Measurements from ENCODE around the gene ARHGEF25.
"Not testable (repeated sequence)": the region's sequence is repeated elsewhere in the genome, so short reads cannot be mapped to it uniquely, and the experiment has no call there.

Gene ARHGEF25

GRCh38 chr12:57611108-57611826, at the start of gene ARHGEF25:
ARHGEF25 (plus strand) TSS chr12:57611435; CDS start chr12:57611895, 460 bp downstream.
- no peak for DNase-seq

DNA sequence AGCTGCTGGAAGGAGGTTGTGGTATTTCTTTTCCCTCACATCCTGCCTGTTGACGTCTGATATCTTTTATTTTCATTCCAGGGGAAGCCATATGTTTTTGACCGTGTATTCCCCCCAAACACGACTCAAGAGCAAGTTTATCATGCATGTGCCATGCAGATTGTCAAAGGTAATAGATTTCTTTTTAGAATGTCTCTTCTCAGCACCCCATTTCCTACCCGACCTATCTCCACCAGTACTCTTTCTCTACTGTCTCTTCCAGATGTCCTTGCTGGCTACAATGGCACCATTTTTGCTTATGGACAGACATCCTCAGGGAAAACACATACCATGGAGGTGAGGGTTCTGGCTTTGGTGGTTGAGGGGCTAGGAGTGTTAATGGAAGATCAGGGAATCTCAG, 47.9 kb upstream of the ARHGEF25 start:
- DNase-seq: no peak

GRCh38 chr12:57564178-57564740, 47.0 kb upstream of the ARHGEF25 start:
- no peak for DNase-seq

GRCh38 chr12:57568838-57569237, 42.4 kb upstream of the ARHGEF25 start:
- no peak for DNase-seq

DNA sequence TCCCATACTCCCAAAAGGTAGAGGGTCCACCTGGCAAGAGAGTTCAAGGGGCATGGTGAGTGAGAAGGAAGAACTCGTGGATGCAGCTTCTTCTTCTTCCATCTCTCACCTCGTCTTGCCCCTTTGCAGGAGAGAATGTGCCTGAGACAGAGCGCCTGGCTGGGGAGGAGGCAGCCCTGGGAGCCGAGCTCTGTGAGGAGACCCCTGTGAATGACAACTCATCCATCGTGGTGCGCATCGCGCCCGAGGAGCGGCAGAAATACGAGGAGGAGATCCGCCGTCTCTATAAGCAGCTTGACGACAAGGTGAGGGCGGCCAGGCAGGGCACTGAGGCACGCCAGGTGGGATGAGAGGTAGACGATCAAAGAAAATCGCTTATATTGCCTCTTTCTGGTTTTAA, 41.4 kb upstream of the ARHGEF25 start:
- DNase-seq: no peak

DNA sequence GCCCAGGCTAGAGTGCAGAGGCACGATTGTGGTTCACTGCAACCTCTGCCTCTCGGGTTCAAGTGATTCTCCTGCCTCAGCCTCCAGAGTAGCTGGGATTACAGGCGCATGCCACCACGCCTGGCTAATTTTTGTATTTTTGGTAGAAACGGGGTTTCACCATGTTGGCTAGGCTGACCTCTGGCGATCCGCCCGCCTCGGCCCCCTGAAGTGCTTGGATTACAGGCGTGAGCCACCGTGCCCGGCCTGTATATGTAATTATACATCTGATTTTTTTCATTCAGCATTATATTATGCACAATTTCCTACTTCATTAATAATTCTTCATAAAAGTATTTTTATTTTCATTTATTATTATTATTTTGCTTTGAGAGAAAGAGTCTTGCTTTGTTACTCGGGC, 40.8 kb upstream of the ARHGEF25 start:
- DNase-seq: not testable (repeated sequence)

DNA sequence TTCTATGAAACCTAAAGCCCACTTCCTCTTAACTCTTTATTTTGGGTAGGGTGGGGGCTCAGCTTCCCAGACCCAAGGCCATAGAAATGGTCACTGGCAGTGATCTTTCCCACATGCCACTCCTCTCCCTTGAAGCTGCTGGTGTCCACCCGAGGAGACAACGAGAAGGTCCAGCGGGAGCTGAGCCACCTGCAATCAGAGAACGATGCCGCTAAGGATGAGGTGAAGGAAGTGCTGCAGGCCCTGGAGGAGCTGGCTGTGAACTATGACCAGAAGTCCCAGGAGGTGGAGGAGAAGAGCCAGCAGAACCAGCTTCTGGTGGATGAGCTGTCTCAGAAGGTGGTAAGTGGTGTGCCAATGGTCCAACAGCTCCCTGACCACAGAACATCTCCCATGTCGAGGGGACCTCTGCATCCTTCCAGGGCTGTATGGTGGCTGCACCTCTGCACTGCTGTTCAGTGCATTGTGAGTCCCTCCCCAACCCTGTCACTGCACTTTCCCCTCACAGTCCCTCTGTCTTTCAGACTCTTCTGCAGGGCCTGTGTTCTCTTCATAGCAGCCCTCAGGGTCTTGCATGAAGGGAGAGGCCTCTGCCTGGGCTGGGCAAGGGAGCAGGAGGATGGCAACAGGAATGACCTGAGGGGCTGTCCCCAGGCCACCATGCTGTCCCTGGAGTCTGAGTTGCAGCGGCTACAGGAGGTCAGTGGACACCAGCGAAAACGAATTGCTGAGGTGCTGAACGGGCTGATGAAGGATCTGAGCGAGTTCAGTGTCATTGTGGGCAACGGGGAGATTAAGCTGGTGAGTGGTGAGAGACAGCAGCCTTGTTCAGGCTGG, 39.1 kb upstream of the ARHGEF25 start:
- no peak for DNase-seq

GRCh38 chr12:57574795-57575194, 36.4 kb upstream of the ARHGEF25 start:
- DNase-seq: no peak

- DNase-seq: no peak
These were observed 35.2 kb upstream of the ARHGEF25 start for GRCh38 chr12:57575771-57576612.

DNA sequence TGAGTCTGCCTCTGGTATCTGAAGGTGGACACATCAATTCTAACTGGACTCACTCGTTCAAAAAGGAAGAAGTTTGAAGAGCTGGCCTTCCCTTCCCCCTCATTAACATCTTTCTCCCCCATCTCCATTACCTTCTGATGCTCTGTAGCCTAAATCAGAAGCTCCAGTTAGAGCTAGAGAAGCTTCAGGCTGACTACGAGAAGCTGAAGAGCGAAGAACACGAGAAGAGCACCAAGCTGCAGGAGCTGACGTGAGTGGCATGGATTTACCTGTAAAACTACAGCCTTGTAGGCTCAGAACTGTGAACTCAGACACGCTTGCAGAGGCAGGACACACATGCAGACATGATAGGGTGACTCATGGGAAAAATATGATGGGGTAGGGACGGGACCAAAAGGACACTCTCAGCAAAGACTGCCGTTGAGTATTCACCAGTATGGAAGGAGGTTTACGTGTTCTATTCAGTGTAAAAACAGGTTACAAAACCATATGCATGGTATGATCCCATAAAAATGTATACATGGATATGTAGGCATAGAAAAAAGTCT, 34.5 kb upstream of the ARHGEF25 start:
- DNase-seq: no peak

DNA sequence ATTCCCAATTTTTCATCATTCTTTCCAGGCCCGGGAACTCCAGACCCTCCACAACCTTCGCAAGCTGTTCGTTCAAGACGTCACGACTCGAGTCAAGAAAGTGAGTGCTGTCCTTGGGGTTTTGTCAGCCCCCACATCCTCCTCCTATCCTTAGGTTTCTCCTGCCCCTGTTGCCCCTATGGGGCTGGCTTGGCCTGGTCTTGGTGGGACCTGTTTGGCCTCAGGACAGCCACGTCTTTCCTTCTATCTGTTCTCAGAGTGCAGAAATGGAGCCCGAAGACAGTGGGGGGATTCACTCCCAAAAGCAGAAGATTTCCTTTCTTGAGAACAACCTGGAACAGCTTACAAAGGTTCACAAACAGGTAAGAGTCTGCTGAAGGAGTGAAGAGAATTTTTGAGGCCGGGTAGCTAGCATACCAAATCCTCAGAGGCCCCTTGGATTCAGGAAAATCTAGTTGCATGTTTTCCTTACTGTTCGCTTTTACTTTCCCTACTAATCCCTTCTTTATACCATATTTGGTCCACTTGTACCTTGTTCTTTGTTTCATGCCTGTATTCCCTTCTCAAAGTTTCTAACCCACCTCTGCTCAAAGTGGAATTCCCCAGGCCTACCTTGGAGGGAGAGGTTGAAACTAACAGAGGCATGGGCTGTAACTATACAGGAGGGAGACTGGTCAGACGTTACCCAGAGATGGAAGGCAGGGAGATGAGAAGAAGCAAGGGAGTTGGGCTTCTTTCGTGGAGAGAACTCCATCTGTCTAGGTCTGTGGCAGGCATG, 33.1 kb upstream of the ARHGEF25 start:
- DNase-seq: no peak

DNA sequence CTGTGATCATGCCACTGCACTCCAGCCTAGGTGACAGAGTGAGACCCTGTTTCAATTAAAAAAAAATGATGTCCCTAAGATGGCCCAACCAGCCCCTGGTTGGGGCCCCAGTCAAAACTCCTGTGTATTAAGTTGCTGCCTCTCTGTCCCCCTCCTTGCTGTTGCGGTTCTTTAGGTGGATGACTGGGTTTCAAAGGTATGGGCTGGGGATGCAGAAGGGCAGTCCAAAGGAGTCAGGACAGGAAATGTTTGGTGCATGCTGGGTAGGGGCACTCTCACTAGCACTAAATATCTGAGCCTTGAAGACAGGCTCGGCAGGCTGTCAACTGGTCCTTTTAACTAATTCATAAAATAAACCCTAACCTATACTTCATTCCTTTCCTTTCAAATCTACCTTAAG, 32.2 kb upstream of the ARHGEF25 start:
- no peak for DNase-seq

GRCh38 chr12:57579677-57580465, 31.4 kb upstream of the ARHGEF25 start:
- DNase-seq: no peak

- no peak for DNase-seq
These were observed 30.8 kb upstream of the ARHGEF25 start for GRCh38 chr12:57580466-57580795.

DNA sequence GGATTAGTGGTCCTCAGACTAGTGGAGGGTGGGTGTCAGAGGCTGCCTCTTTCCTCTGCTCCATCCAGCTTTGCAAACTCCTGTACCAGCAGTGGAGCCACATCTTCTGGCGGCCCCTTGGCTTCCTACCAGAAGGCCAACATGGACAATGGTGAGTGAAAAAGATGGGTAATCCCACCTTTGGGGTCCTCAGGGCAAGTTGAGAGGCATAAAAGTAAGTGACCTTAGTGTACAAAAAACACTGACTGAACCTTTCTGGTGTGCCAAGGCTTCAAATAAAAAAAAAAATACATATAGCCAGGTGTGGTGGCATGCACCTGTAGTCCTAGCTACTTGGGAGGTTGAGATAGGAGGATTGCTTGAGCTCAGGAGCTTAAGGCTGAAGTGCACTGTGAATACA, 29.4 kb upstream of the ARHGEF25 start:
- DNase-seq: no peak

- no peak for DNase-seq
These were observed 28.8 kb upstream of the ARHGEF25 start for GRCh38 chr12:57582440-57582839.

DNA sequence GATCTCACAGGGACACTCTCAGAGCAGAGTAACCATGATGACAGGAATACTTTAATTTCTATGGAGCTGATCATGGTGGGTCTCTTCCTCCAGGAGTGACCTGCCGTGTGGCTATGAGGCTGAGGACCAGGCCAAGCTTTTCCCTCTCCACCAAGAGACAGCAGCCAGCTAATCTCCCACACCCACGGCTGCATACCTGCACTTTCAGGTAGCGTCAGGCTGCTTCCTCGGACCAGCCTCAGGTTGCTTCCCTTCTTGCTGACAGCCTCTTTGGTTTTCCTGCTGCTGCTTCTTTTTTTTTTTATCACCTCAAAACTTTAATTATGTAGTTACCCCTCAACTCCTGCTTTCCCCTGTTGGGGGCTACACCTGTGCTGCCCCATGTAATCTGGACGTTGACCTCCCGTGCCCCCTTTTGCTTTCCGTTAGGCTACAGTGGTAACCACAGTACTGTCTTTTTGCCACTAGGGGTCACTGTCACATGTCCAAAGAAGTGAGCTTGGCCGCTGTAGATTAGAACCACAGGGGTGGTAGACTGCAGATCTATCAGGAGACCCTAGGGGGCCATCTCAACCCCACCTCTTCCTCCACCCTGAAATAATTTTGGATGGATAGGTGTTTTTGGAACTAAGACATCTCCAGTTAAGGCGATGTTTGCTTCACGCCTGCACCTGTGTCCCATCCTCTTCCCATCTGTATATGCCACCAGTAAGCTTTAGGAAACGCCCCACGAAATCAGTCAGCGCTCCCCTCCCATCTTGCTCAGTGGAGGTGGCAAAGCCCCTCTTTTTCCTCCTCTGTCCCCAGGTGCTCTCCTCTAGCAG, 28.0 kb upstream of the ARHGEF25 start:
- DNase-seq: peak; percentile 41

GRCh38 chr12:57584050-57584449, 27.2 kb upstream of the ARHGEF25 start:
- DNase-seq: no peak

GRCh38 chr12:57584690-57585089, 26.5 kb upstream of the ARHGEF25 start:
- DNase-seq: no peak

DNA sequence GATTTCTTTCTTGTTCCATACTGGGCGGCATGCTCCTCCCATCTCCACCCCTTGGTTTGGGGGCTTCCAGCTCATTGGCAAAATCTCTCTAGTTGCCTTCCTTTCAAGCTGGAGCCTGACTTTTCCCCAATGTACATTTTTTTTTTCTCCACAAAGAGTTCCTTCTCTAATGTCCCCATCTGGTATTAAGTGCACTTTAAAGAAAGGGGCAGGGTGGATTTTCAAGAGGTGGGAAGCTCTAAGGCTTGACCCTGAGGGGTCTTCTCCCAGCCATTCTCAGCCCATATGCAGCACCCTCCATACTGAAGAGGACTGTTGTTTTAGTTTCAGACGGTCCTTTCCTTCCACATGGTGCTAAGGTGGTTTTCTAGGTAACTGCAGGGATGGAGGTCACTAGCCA, 26.1 kb upstream of the ARHGEF25 start:
- DNase-seq: no peak
